HG02642 (cell line): ENCODE measurements around the gene COMMD10.

Experiments used
- ATAC-seq: cut with Tn5 transposase; IDR thresholded peaks from one replicate; pipeline ENCODE4 v1.9.1; 2021; ENCODE audit warnings: mild to moderate bottlenecking; ENCODE audit not compliant: unreplicated experiment, poor library complexity

COMMD10 gene

DNA sequence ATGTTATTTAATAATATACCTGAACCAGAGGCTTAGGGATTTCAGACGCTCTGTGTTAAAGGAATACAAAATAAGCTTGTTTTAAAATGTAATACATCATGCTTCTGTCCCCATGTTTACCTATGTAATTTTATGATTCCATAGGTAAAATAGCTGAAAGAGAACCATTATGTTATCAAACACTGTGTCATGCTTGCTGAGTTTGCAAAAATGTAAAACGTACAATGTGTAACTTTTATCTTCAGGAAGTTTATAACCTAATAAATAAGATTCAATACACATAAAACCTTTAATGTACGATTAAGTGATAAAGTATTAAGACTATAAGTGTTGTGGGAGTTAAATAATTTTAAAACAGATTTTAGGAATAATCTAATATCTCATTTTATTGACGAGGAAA lies 94.1 kb downstream of the COMMD10 start:
- no peak for ATAC-seq

DNA sequence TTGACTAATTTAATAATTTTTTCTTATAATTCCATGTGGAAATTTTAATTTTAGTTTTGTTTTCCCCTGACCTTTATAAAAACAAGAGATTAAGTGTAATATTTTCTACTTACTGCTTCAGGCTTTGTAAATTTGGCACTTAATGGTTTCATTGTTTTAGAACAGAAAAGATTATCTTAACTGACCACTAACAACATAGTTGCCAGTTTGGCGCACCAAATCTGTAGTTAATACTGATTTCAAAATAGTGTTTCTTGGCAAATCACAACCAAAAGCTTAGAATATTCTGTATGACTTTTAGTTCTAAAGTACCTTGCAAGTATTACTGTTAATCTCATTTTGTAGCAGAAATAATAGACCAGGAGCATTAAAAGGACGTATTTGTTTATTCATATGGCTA lies 124.3 kb downstream of the COMMD10 start:
- ATAC-seq: no peak

DNA sequence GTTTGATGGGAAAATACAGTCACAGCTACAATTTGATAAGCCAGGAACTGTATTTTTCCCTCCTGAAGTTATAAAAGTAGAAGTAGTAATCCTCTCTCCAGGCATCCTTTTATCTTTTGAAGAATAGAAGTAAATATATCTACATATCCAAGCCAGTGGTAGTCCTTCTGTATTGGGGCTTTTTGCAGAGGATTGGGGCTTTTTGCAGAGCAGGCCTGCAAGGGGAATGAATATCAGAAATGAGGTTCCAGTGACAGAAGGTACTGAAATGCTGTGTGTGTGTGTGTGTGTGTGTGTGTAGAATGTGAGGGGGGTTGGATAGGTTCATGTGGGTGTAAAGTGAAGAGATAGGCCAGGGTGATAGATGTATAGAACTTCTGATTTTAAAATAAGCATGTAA lies 127.4 kb downstream of the COMMD10 start:
- ATAC-seq: no peak

DNA sequence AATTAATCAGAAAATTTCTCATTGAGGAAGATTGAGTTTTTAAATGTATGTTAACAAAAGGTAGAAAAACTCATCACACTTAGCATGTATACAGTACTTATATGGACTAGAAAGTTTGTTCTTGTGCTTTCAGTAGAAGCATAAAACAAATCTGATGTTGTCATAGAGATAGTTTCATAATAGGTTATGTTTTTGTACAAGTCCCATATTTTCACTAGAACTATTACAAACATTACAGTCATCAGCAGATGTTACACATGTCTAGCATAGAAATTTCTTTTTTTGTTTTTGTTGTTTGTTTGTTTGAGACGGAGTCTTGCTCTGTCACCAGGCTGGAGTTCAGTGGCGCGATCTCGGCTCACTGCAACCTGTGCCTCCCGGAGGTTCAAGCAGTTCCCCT lies 131.4 kb downstream of the COMMD10 start:
- ATAC-seq: no peak

DNA sequence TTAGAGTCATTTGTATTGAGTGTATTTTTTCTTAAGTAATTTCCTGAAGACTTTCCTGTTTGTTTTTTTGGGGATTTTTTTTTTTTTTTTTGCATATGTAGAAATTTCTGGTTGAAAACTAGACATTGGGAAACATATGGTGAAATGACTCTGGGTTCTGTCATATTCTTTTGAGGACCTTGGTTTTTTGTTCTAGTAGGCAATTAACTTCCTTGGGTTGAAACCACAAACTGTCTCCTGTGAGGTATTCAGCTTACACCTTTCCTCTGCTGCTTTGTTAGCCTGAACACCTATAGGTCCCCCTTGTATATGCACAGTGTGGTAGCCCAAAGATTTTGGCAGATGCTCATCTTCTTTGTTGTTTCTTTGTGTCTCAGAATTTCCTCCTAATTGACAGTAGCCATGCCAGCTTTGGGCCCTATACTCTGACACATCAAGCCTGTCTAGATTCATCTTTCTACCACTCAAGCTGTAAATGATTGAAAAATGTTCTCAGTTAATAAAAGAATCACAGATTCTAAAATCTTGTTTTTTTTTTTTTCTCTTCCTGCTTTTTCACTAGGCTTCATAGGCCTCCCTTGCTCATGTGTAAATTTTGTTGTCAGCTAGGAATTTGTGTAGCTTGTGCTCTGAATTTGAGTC lies 140.6 kb downstream of the COMMD10 start:
- no peak for ATAC-seq

DNA sequence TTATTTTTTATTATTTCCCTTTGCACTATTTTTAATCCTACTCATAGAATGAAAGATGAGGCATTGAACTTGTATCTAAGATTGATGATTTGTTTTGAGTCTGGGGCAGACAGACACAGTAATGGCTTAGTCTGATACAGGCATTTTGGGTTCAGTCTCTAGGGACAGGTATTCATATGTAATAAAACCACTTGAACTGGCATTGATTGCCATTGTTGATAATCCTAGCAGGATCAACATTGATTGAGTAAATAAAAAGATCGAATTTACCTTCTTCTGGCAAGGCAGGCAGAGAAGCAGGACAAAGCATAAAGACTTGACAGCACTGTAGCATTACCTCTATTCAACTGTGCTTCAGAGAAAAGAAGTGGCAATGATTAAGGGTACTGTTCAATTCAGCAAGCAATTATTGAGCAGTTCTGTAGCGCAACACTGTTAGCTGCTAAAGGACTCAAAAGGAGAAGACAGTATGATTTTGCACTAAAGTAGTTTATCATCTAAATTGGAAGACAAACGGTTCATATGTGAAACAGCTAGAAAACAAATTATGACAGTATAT lies 144.4 kb downstream of the COMMD10 start:
- ATAC-seq: no peak

DNA sequence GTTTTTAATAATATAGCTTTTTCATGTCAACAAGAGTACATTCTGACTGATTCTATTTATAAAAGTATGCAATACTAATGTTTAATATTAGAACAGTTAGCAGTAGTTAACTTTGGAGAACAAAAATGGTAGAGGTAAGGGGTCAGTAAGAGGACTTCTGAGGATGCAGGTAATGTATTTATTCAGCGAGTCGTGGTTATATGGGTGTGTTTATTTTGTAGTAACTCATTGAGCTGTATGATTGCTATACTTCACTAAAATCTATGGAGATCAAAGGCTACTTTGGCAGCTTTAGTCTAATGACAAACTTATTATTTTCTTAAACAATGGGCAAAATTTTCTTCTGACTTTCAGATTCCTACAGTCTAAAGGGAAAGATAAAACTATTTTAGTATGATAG lies 146.5 kb downstream of the COMMD10 start:
- no peak for ATAC-seq

DNA sequence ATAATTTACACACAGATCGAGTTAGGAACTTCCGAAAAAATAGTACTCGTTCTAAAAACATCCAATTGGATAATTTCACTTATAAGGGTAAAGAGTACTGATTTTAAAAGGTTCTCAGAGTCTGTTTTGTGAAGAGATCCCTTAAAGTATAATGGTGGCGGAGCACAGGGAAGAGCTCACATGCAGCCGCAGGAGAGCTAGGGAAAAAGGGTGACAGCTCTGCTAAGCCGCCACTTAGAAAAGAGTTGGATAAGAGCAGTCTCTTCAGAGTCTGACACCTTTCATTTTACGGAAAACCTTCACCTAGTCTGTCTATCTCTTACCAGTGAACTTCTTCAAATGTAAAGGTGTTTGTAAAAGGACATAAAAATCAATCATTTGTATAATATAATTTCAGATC lies 149.9 kb downstream of the COMMD10 start:
- ATAC-seq: no peak

DNA sequence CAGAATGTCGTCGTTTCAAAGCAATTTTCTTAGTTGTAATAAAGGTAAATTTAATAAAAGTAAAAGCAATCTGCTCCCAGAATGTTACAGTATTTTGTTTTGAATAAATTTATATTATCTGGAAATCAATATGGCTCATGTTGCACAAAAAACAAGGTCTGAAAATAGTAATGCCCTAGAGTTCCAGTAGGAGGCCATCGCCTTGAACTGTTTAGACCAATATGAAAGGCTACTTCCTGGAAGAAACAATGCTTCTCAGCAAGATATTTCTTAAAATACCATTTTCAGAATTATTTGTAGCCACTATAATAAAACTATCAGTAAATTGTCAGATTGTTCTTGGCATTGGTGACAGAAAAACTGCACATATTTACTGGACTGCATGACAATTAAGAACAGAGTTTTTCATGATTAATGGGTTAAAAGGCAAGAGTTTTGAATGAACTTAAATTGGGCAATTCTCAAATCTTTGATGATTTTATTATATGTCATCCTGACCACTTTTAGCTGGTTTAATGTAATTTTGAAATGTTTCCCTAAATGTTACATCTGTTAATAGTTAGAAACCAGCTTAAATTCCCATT lies 153.2 kb downstream of the COMMD10 start:
- ATAC-seq: no peak

DNA sequence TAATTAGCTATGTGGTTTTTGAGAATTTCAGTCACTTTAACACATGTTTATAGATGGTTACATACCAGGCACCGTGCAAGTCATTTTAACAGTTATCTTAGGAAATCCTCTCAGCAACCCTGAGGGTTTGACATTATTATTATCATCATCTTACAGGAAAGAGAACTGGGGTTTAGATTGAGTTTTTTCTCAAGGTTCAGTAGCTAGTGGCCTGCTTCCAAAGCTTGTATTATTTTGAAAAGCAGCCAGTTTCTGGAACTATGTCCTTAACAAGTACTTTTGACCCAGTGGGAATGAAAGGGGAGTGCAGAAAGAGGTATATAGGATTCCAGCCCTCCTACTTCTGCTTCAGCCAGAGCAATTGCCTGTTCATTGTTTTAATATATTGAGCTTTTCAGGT lies 157.5 kb downstream of the COMMD10 start:
- ATAC-seq: no peak

DNA sequence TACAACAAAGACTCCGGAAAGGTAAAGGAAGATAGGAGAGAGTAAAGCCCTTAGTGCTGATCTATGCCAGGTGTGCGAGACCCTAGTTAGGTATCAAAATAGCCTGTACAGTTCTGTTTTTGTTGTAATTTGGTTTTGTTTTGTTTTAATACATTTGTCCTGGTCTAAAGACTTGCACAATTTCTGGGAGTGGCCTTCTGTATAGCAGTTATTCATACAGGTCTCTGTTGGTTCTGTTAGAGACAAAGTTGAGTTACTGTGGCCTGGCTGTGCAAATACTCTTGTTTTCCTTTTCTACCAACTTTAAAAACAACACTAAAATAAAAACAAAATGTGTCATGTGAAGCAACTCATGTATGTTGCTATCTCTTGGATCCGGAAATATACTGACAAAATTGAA lies 163.6 kb downstream of the COMMD10 start:
- ATAC-seq: no peak

DNA sequence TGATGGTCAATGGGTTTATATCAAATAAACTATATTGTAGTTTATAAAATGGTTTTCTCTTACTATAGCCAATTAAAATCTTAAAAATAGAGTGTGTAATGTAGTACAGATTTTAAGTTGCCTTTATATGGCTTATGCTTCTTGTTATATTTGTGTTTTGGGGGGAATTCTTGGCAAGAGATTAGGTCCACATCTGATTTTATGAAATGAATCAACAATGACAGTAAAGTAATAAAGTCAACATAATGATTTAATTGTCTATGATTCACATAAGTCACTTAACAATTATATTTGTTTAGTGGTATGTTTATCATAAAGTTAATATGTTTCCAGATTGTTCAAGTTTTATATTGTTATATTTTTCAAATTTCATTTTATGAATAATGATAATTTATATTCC lies 164.8 kb downstream of the COMMD10 start:
- ATAC-seq: no peak

DNA sequence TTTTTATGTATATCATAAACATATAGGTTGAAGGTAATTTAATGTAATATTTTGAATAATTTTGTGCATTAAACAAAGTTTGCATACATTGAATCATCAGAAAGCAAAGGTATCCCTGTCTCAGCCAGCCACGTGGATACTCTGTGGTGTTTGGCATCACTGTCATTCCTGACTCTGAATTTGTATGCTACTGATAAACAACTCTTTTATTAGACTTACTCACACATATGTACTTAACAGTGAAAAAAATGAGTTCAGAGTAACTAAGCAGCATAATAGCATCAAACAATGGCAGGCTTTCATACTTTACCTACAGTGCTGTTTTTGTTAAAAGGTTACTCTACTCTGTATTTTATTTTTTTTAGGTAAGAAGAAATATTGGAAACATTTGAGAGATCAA lies 171.9 kb downstream of the COMMD10 start:
- no peak for ATAC-seq

DNA sequence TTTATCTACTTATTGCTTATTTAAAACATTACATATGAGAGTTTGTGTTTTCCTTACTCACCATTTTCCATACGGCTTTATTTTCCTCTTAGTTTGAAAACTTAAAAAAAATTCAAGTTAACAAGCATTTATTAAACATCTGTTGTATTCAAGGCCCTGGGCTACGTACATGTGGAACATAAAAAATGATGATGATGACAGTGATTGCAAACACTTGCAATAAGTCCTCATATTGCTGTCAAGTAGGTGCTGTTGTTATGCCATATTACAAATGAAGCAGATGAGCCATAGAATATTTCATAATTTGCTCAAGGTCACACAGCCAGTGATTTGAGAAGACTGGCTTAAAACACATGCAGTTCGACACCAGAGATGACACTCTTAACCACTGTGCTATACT lies 180.6 kb downstream of the COMMD10 start:
- no peak for ATAC-seq

DNA sequence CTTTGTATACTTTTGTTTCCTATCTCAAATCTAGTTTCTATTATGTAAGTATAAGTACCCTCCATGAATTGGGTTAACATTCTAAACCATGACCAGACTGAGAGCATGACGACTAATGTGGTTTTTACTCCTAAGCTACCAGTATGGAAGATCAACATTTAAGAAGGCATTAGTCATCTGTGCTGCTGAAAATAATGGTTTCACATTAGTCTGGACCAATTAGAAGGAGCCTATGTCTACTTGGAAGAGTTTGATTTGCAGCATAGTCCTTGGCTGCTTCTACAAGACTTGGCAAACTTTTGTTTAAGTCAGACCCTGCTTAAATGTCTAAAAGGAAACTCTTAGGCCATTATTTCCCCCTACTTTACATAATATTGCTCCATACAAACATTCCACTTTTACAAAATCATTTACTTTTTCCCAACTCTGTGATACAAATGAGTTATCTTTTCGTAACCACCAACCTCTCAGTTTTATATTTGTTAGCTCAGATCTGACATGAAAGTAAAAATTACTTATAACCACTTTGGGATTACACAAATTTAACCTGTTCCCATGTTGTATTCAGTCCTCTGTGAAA lies 186.7 kb downstream of the COMMD10 start:
- ATAC-seq: peak; percentile 39

DNA sequence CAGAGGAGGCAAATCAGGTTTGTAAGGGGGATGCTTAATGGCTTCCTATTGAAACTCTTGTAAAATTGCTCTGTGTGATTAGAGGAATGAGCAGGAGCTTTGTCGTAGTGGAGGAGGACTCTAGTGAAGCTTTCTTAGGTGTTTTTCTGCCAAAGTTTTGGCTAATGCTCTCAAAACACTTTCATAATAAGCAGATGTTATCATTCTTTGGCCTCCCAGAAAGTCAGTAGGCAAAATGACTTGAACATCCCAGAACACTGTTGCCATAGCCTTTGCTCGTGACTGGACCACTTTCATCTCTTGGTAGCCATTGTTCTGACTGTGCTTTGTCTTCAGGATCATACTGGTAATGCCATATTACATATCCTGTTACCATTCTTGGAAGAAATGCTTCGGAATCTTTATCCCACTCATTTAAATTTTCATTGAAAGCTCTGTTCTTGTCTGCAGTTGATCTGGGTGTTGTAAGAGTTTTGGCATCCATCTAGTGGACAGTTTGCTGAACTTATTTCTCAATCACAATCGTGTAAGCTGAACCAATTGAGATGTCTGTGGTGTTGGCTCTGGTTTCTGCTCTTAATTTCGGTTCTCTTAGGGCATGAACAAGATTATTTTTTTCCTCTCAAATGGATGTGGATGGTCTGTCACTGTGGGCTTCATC lies 187.6 kb downstream of the COMMD10 start:
- ATAC-seq: no peak

DNA sequence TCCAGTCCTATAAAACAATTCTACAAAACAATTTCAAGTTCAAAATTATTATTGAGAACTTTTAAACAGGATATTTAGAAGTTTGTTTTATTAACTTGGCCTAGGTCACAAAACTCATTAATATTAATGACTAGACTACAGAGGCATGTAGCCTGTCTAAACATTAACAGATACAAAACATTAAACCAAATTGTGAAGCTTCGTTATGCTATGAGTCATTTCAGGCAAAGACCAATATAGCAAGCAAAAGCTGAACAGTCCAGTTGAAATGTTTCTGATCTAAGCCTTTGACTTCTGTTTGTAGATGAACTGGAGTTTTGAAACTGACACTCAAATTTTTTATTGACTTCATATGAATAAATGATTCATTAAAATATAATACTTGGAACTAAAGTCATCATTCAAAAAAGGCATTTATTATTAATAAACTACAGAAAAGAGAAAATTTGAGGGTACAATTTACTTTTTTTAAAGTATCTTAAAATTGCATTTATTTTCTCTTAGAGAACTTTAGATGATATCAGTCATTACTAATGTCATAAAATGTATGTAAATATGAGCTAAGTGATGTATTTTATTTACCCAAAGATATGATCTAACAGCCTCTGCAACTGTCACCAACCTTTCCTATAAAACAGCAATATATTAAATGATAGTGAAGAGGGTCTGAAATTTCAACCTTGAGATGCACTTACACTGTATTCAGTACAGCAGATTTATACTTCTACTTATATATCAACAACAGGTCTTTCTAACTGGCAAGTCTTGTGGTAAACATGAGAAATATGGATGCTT lies 188.8 kb downstream of the COMMD10 start:
- peak; percentile 97 for ATAC-seq

DNA sequence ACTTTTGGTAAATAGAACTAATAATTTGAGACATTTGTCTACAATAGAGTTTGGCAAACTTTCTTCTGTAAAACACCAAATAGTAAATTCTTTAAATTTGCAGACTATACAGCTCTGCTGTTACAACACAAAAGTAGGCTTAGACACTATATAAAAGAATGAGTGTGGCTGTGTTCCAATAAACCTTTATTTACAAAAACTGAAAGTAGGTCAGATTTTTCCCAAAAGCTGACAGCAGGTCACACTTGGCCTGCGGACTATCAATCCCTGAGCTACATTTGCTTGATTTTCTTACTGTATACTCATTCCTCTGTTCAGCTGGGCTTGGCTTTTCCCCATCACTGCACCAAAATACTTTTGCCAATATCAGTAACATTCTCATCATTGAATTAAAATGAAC lies 189.4 kb downstream of the COMMD10 start:
- ATAC-seq: no peak

DNA sequence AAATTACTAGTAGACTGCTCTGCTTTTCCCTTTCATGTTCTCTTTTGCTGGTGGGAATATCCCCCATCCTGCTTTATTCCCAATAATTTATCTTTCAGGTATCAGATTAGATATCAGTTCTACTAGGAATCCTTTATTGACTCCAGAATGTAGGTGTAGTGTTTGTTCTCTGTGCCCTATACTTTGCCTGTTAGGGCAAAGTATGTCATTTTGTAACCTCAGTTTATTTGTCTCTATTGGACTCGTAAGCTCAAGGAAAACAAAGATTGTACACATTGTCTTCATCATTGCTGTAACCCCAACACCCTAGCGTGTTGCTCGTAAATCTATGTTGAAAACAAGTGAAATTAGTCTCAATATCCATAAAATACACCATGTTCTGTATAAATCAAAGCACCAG lies 190.5 kb downstream of the COMMD10 start:
- no peak for ATAC-seq

DNA sequence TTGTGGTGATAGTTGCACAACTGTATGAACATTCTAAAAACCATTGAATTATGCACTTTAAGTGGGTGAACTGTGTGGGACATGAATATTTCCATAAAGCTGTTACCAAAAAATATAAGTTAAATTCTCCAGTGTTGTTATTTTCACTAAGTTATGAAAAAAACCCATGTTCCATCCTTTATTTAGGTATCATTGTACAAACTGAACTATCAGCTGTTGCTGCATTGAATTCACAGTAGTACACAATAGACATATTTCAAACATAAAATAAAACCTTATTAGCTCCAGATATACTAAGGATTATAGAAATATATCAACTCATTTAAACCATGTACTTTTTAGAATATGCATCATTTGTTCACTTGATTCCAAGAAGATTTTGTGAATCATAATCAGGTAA lies 192.1 kb downstream of the COMMD10 start:
- no peak for ATAC-seq
